Skeletal muscle cell (primary cell): ENCODE measurements around the gene TMEM222.

Experiments
- DNase-seq: peaks from one replicate; pipeline ENCODE4 v3.0.0-alpha.2; 2010; ENCODE audit warnings: low read depth
- H3K4me3 ChIP-seq: 2 replicates; pipeline ENCODE4 v1.5.1; 2011; ENCODE audit warnings: low read depth, mild to moderate bottlenecking, control low read depth, low read length, moderate library complexity

Gene TMEM222

DNA sequence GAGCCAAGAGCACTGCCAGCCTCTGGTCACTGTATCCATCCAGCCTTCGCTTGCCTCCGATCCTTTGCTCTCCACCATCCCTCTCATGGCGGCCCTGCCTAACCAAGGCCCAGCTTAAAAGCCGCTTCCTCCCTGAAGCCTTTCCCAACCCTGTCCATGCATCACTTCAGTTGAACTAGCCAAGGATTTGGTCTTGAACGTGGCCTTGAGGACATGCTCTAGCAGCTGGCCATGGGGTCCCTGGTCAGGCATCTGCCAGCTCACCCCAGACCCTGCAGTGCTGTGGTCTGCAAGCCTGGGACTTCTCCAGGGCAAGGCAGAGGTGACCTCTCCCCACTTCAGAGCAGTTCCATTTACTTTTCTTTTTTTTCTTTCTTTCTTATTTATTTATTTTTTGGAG, 14.8 kb downstream of the TMEM222 start:
- no peak overlapping the region for H3K4me3 ChIP-seq
- DNase-seq, result no peak

DNA sequence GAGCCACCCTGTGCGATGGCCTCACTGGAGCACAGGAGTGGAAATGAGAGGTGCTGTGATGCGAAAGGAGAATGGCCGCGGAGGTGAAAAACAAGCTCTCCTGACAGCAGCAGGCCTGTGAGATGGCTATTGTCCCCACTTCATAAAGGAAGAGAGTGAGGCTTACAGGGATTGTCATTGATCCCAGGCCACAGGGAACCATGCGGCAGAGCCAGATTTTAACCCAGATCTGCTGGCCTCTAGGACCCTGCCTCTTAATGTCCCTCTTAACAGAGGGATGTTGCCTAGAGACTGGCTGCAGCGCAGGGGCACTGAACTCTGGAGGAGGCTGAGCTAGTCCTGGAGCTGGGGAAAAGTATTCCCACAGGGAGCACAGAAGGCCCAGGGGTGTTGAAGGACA, 16.8 kb downstream of the TMEM222 start:
- H3K4me3 ChIP-seq, result no peak overlapping the region
- DNase-seq, result no peak

DNA sequence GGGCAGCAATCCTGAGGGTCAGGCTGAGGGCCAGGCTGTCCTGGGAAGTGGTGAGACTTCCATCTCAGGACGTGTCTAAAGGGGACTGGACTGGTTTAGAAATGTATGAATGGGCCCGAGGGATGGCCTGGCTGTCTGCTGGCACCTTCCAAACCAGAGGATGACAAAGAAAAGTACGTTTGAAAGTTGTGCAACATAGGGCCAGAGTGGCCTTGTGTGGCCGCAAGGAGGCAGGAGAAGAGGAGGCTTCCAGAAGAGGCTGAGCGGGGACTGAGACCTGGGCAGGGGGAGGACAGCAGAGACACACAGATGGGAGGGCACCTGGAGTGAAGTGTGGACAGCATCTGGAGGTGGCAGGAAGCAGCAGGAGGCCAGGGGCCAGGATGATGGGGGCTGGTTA, 17.2 kb downstream of the TMEM222 start:
- DNase-seq, result no peak
- no peak overlapping the region for H3K4me3 ChIP-seq

GRCh38 chr1:27341525-27342252, 19.7 kb downstream of the TMEM222 start, which contains the start of gene SYTL1:
TSS of gene SYTL1 (plus strand) at chr1:27342022. CDS start at chr1:27345335, 3,313 bp downstream.
- peak; percentile 43 for DNase-seq
- peak within 1 kb of the TSS; percentile 32 for H3K4me3 ChIP-seq

DNA sequence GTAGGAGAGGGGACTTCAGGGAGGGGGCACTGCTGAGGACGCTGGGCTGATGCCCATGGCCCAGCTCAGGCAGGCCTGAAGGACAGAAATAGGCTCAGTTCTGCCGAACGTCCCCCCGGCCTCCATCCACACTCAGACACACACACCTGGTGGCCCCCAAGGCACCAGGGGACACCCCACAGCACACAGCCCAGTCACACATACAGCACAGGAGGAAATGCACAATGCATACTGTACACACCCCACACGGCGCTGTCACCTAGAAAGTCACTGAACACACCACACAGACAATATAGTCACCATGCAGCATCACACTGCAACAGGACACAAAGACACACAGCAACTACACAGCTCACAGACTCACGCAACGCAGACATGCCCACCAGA, 20.4 kb downstream of the TMEM222 start:
- no peak for DNase-seq
- peak overlapping the region; percentile 32 for H3K4me3 ChIP-seq

- H3K4me3 ChIP-seq, result no peak overlapping the region
- DNase-seq, result no peak
Measured at GRCh38 chr1:27342778-27343638, 21.0 kb downstream of the TMEM222 start.

DNA sequence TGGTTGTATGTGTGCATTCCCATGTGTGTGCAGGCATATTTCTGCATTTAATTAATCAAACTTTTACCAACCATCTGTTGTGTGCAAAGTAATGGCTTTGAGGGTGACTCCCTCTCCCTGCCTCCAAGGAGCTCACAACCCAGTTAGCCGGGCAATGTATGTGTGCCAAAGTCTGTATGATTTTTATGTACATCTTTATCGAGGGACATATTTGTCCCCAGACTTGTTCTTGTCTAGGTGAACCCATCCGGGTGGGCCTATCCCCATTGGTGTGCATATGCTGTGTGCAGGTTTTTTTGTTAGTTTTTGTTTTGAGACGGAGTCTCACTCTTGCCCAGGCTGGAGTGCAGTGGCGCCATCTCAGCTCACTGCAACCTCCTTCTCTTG, 21.7 kb downstream of the TMEM222 start:
- no peak for DNase-seq
- no peak overlapping the region for H3K4me3 ChIP-seq

- no peak for DNase-seq
- no peak overlapping the region for H3K4me3 ChIP-seq
Measured at GRCh38 chr1:27345272-27345671, 23.3 kb downstream of the TMEM222 start.

DNA sequence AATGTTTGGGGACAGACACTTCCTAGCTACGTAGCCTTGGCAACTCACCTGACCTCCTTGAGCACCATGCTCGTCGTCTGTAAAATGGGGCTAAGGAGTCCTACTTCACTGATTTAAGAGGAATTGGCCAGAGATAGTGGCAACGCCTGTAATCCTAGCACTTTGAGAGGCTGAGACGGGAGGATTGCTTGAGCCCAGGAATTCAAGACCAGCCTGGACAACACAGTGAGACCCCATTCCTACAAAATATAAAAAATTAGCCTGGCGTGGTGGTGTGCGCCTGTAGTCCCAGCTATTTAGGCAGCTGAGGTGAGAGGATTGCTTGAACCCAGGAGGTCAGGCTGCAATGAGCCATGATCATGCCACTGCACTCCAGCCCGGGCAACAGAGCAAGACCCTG, 24.4 kb downstream of the TMEM222 start:
- DNase-seq, result no peak
- H3K4me3 ChIP-seq, result no peak overlapping the region

DNA sequence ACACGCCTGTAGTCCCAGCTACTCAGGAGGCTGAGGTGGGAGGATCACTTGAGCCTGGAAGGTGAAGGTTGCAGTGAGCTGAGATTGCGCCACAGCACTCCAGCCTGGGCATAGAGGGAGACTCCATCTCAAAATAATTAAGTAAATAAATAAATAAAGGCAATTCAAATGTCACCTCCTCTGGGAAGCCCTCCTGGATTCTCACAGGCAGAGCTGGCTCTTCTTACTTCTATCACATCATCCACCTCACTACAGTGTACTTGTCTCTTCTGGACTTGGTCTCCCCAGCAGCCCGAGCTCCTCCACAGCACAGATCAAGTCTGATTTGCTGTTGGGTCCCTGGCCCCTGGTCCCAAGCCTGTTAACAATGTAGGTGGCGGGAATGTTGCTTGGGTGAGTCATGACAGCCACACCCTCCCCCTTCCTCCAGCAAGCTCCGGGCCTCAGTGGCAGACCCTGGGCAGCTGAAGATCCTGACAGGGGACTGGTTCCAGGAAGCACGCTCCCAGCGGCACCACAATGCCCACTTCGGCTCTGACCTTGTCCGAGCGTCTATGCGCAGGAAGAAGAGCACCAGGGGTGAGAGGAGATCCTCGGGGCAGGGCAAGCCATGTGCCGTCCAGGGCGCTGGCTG, 25.1 kb downstream of the TMEM222 start:
- no peak overlapping the region for H3K4me3 ChIP-seq
- no peak for DNase-seq

DNA sequence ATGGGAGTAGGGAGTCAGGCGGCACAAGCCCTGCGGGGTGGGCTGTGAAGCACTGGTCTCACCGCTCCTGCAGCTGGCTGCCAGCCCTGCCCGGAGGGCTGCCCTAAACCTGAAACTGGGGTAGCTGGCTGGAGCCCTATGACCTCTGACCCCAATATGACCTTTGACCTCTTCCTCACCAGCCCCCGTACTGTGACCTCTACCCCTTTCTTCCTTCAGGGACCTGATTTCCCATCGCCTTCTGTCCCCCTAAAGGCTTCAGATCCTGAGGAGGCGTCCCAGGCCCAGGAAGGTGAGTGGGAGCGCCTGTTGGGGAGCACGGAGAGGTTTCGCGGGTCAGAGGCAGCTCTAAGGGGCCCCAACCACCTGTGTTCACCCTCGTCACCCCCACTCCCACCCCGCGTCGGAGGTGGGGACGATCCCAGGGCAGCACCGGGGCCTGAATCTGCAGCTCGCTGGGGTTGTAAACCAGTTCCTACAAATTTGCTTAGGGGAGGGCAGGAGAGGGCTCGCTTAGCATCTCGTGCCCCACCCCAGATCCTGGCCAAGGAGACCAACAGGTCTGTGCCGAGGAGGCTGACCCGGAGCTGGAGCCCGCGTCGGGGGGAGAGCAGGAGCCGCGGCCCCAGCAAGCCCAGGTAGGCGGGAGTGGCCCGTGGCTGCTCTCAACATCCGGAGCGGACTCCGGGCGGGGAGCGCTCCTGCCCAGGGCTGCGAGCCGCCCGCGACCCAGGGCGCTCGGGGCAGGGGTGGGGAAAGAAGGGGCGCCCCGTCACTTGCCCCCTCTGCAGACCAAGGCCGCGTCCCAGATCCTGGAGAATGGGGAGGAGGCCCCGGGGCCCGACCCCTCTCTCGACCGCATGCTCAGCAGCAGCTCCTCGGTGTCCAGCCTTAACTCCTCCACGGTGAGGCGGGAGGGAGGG, 27.2 kb downstream of the TMEM222 start:
- no peak for DNase-seq

DNA sequence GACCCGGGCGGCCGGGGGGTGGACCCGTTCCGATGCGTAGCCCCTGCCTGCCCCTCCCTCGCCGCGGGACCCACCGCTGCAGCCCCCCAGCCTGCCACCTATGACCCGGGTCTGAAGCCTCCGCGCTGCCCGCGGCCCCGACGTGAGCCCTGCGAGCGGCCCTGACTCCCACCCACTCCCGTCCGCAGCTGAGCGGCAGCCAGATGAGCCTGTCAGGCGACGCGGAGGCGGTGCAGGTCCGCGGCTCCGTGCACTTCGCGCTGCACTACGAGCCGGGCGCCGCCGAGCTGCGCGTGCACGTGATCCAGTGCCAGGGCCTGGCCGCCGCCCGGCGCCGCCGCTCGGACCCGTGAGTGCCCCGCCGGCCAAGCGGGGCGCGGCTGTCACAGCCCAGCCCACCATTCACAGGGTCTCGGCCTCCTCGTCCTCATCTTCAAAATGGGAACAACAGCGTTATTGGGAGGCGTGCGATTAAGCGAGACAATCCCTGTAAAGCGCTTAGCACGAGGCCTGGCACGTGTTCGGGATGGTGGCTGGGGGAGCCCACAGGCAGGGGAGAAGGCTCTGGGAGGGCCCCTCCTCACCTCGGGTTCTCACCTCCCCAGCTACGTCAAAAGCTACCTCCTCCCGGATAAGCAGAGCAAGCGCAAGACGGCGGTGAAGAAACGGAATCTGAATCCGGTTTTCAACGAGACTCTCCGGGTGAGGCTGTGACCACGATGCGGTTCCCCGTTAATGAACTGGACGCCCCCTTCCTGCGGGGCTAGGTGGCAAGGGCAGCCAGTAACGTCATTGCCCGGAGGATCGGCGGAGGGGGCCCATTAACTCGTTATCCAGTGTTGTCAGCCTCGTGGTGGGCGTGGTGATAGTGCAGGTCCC, 28.1 kb downstream of the TMEM222 start:
- peak overlapping the region; percentile 43 for H3K4me3 ChIP-seq
- peak; percentile 38 for DNase-seq

More for the DNA sequence above, 27.2 kb downstream of the TMEM222 start:
- peak overlapping the region; percentile 43 for H3K4me3 ChIP-seq

DNA sequence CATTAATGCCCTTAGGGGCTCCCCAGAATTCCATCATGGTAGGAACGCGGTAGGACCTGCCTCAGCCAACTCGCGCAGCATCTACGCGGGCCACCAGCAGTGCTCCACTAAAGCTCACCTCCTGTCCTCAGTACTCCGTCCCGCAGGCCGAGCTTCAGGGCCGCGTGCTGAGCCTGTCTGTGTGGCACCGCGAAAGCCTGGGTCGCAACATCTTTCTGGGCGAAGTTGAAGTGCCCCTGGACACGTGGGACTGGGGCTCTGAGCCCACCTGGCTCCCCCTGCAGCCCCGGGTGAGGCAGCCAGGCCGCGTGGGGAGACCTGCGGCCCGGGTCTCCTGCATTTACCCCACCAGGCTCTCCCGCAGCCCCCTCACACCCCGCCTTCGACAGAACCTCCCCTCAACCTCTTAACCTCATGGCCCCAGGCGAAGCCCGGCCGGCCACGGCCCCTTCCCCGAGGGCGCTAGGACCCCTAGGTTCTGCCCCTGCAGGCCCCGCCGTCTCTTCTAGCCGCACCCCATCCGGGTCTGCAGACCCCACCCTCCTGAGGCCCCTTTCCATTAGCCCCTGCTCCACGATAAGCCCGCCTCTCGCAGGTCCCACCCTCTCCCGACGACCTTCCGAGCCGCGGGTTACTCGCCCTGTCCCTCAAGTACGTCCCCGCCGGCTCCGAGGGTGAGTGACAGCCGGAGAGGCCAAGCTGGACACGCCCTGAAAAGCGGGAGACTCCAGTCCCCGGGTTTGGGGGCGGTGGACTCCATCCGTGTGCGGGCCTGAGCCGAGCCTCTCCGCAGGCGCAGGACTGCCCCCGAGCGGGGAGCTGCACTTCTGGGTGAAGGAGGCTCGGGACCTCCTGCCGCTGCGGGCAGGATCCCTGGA, 28.9 kb downstream of the TMEM222 start:
- no peak for DNase-seq
- H3K4me3 ChIP-seq, result no peak overlapping the region

GRCh38 chr1:27351541-27352107, 29.7 kb downstream of the TMEM222 start:
- no peak overlapping the region for H3K4me3 ChIP-seq
- no peak for DNase-seq

GRCh38 chr1:27353166-27353565, 31.2 kb downstream of the TMEM222 start:
- no peak overlapping the region for H3K4me3 ChIP-seq
- DNase-seq, result no peak

DNA sequence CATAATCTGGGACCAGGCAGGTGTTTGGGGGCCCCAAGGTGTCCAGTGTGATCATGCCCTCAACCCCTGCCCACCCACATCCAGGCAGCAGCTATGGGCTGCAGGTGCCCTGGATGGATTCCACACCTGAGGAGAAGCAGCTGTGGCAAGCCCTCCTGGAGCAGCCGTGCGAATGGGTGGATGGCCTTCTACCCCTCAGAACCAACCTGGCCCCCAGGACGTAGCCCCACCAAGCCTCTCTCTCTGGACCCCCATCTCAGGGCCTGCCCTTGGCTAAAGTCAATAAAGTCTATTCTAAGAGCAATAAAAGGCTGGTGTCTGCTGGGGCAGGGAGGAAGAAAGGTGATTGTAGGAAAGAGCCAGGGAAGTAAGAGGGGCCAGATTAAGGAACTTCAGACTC, 31.7 kb downstream of the TMEM222 start:
- no peak for DNase-seq

GRCh38 chr1:27355683-27356082, 33.7 kb downstream of the TMEM222 start:
- H3K4me3 ChIP-seq, result no peak overlapping the region
- DNase-seq, result no peak

More for the DNA sequence above, 31.7 kb downstream of the TMEM222 start:
- no peak overlapping the region for H3K4me3 ChIP-seq
